ENCODE data around the gene ABCG1.

GRCh38 chr21:42280356-42281180, 61.6 kb downstream of the ABCG1 start:
- TF ChIP-seq POLR2A (IDR thresholded peaks at IDR 0.05; ENCODE audit: low read length) (no peak), GATA1 (IDR thresholded peaks at IDR 0.05; ENCODE audit: low read depth, low read length) (no peak)
